HCT116 (cell line): Measurements from ENCODE around the gene EN2. TPM values are rescaled to one million over a fixed set of nuclear protein-coding genes. Genes with fewer than 3 reads are reported as not detected.

ENCODE experiments used
- ATAC-seq: fragments of 200-7000 bp; cut with Tn5 transposase; 2 replicates; pipeline ENCODE4 v1.9.1; 2020; ENCODE audit warnings: mild to moderate bottlenecking, moderate library complexity
- BruUV-seq: library from RNA; stranded (reverse); fragments of 400-500 nt; replicated peaks from 2 replicates; lab custom pipeline; 2021; lab: Mats Ljungman, UMichigan
- CTCF ChIA-PET: fragments of 300-600 bp; sonication (Branson Sonifier 250); formaldehyde crosslinking; loops from one replicate; lab custom pipeline; 2021; ENCODE audit warnings: antibody characterized with exemption; lab: Charles Lee
- POLR2A ChIA-PET: fragments of 300-600, 350-600 bp; sonication (Branson Sonifier 250); formaldehyde crosslinking; loops from one replicate; lab custom pipeline; 2021; ENCODE audit warnings: antibody characterized with exemption; lab: Charles Lee
- RAD21 ChIA-PET, 2 experiments: fragments of 300-600 bp; sonication (Branson Sonifier 250); formaldehyde crosslinking; loops; one replicate each; lab custom pipeline; 2023; ENCODE audit warnings: low total read pairs in 2 of 2; ENCODE audit not compliant: uncharacterized antibody in 2 of 2, unreplicated experiment in 2 of 2, low non-redundant PET in 1 of 2; lab: Charles Lee
- DNase-seq: peaks from one replicate; pipeline ENCODE4 v3.0.0-alpha.2; 2010; ENCODE audit warnings: low read depth, low spot score
- H2AFZ ChIP-seq: fragments of 200-600 bp; shearing (Covaris generic), sonication (generic); 2 replicates; pipeline ENCODE4 v1.6.1; 2017; ENCODE audit warnings: low read depth, mixed run types, mixed read lengths, antibody characterized with exemption, low read length; ENCODE audit not compliant: poor library complexity, severe bottlenecking
- H3K27ac ChIP-seq: 2 replicates; pipeline ENCODE4 v1.5.1; 2012; ENCODE audit warnings: low read depth, low read length
- H3K27me3 ChIP-seq: fragments of 200-600 bp; sonication (generic); 2 replicates; pipeline ENCODE4 v1.6.1; 2016; ENCODE audit warnings: mixed run types, low read length, mixed read lengths; ENCODE audit not compliant: insufficient read depth
- H3K36me3 ChIP-seq, 2 experiments: fragments of 200-500 bp in 1 of 2; fragments of 200-600 bp in 1 of 2; sonication (Bioruptor generic) in 1 of 2; sonication (generic) in 1 of 2; 2 replicates each; pipeline versions ENCODE4 v1.5.1 to v1.6.1; 2014 to 2016; ENCODE audit warnings: low read length in 2 of 2, inconsistent platforms in 1 of 2, mixed read lengths in 1 of 2, mixed run types in 1 of 2; ENCODE audit not compliant: insufficient read depth in 2 of 2, control insufficient read depth in 1 of 2
- H3K4me1 ChIP-seq, 2 experiments: fragments of 200-600 bp in 1 of 2; sonication (generic) in 1 of 2; 2 replicates each; pipeline versions ENCODE4 v1.5.1 to v1.6.1; 2012 to 2017; ENCODE audit warnings: low read length in 2 of 2, inconsistent platforms in 1 of 2, mild to moderate bottlenecking in 1 of 2, mixed read lengths in 1 of 2, mixed run types in 1 of 2, moderate library complexity in 1 of 2; ENCODE audit not compliant: insufficient read depth in 2 of 2, control insufficient read depth in 1 of 2
- H3K4me2 ChIP-seq: fragments of 200-600 bp; sonication (generic); 2 replicates; pipeline ENCODE4 v1.6.1; 2017; ENCODE audit warnings: mixed run types, low read length, mixed read lengths
- H3K4me3 ChIP-seq, 2 experiments: fragments of 200-600 bp in 1 of 2; sonication (generic) in 1 of 2; replicated peaks in 1 of 2; 2 replicates each; pipeline ENCODE4 v1.5.1; 2011 to 2016; ENCODE audit warnings: low read length in 2 of 2, control low read depth in 1 of 2, low read depth in 1 of 2, mild to moderate bottlenecking in 1 of 2, mixed read lengths in 1 of 2, mixed run types in 1 of 2
- H3K79me2 ChIP-seq: fragments of 200-600 bp; sonication (generic); 2 replicates; pipeline ENCODE4 v1.6.1; 2017; ENCODE audit warnings: mild to moderate bottlenecking, mixed run types, low read length, moderate library complexity, mixed read lengths; ENCODE audit not compliant: insufficient read depth
- H3K9ac ChIP-seq: fragments of 200-600 bp; sonication (generic); 2 replicates; pipeline ENCODE4 v1.6.1; 2016; ENCODE audit warnings: low read length, mixed read lengths
- H3K9me2 ChIP-seq: fragments of 200-600 bp; sonication (generic), shearing (Covaris generic); 2 replicates; pipeline ENCODE4 v1.6.1; 2017; ENCODE audit warnings: mixed run types, mild to moderate bottlenecking, moderate library complexity; ENCODE audit not compliant: insufficient read depth
- H3K9me3 ChIP-seq, 2 experiments: fragments of 200-500 bp in 1 of 2; fragments of 200-600 bp in 1 of 2; sonication (Bioruptor generic) in 1 of 2; sonication (generic) in 1 of 2; 2 replicates each; pipeline ENCODE4 v1.6.1; 2014 to 2017; ENCODE audit warnings: low read length in 2 of 2, mixed read lengths in 2 of 2, inconsistent platforms in 1 of 2, low read depth in 1 of 2, mild to moderate bottlenecking in 1 of 2, mixed run types in 1 of 2, moderate library complexity in 1 of 2; ENCODE audit not compliant: control insufficient read depth in 1 of 2, insufficient read depth in 1 of 2
- H4K20me1 ChIP-seq: fragments of 200-600 bp; sonication (generic), shearing (Covaris generic); 2 replicates; pipeline ENCODE4 v1.6.1; 2017; ENCODE audit warnings: mixed run types, mild to moderate bottlenecking, moderate library complexity; ENCODE audit not compliant: insufficient read depth
- ATF3 ChIP-seq: IDR thresholded peaks from 2 replicates; pipeline ENCODE4 v1.6.1; 2012
- CBX3 ChIP-seq: IDR thresholded peaks from 2 replicates; pipeline ENCODE4 v1.6.1; 2012; ENCODE audit warnings: low read depth
- CEBPB ChIP-seq: IDR thresholded peaks from 2 replicates; pipeline ENCODE4 v1.6.1; 2012; ENCODE audit warnings: low read depth
- CTCF ChIP-seq, 3 experiments: fragments of 200-600 bp in 1 of 3; sonication (generic) in 1 of 3; IDR thresholded peaks in 2 of 3; conservative IDR thresholded peaks in 1 of 3; 2 replicates each; pipeline ENCODE4 v1.5.1; 2012 to 2017; ENCODE audit warnings: low read depth in 2 of 3, low read length in 2 of 3, antibody characterized with exemption in 1 of 3, borderline replicate concordance in 1 of 3, control low read depth in 1 of 3, mild to moderate bottlenecking in 1 of 3, mixed read lengths in 1 of 3, mixed run types in 1 of 3, moderate library complexity in 1 of 3; ENCODE audit not compliant: insufficient read depth in 1 of 3
- ELF1 ChIP-seq: IDR thresholded peaks from 2 replicates; pipeline ENCODE4 v1.6.1; 2012; ENCODE audit warnings: low read depth, borderline replicate concordance
- POLR2A ChIP-seq: IDR thresholded peaks from 2 replicates; pipeline ENCODE4 v1.7.0; 2011; ENCODE audit warnings: borderline replicate concordance; ENCODE audit not compliant: insufficient read depth, insufficient read length; ENCODE audit errors: extremely low read depth
- RAD21 ChIP-seq: IDR thresholded peaks from 2 replicates; pipeline ENCODE4 v1.6.1; 2012; ENCODE audit warnings: low read depth, mild to moderate bottlenecking
- REST ChIP-seq: IDR thresholded peaks from 2 replicates; pipeline ENCODE4 v1.6.1; 2012; ENCODE audit warnings: low read depth
- SIN3A ChIP-seq: IDR thresholded peaks from 2 replicates; pipeline ENCODE4 v1.6.1; 2012; ENCODE audit warnings: low read depth
- SP1 ChIP-seq: IDR thresholded peaks from 2 replicates; pipeline ENCODE4 v1.6.1; 2012; ENCODE audit warnings: low read depth
- SRF ChIP-seq: IDR thresholded peaks from 2 replicates; pipeline ENCODE4 v1.6.1; 2012; ENCODE audit warnings: low read depth
- TCF7L2 ChIP-seq: IDR thresholded peaks from 2 replicates; pipeline ENCODE4 v1.7.0; 2011; ENCODE audit warnings: borderline replicate concordance, inconsistent platforms; ENCODE audit not compliant: insufficient read depth, insufficient read length; ENCODE audit errors: extremely low read depth
- YY1 ChIP-seq: IDR thresholded peaks from 2 replicates; pipeline ENCODE4 v1.6.1; 2011; ENCODE audit warnings: low read length, low read depth, moderate library complexity, mild to moderate bottlenecking; ENCODE audit not compliant: insufficient replicate concordance; ENCODE audit errors: extremely low read depth
- ZFX ChIP-seq: fragments of 450-650 bp; IDR thresholded peaks from 2 replicates; pipeline ENCODE4 v1.6.1; 2017
- ZNF274 ChIP-seq: fragments of 200-500 bp; sonication (Bioruptor generic); IDR thresholded peaks from 2 replicates; pipeline ENCODE4 v1.6.1; 2014; ENCODE audit warnings: mild to moderate bottlenecking, low read depth, low read length, inconsistent platforms
- intact Hi-C: fragments of 100-400 bp; cut with micrococcal nuclease; formaldehyde crosslinking; loops from 2 replicates; pipeline ENCODE4 v1.10.0; 2022
- total RNA-seq: library from RNA; stranded (reverse); gene quantifications from one replicate; pipeline ENCODE4 v1.2.1, GENCODE V29; 2021; ENCODE audit not compliant: unreplicated experiment

Gene EN2
- total RNA-seq, 1 experiment from 2014 or later, result 0.32 TPM

GRCh38 chr7:155418304-155418703 is 39.6 kb upstream of the EN2 start (continued):
- TF ChIP-seq REST (no peak), RAD21 (no peak), ELF1 (no peak), SP1 (no peak), CTCF (IDR thresholded peaks at IDR 0.05 in 2 of 3, conservative IDR thresholded peaks at IDR 0.05 in 1 of 3; ENCODE audit: borderline replicate concordance in 1 of 3, insufficient read depth in 1 of 3, low read depth in 2 of 3, low read length in 2 of 3) (no peak)

- POLR2A ChIA-PET, result no interaction called here
- no TSS peak for BruUV-seq
- no peak overlapping the region for H3K4me3 ChIP-seq
- RAD21 ChIA-PET, result no interaction called here
- no peaks in the 10 kb centered on the region for H4K20me1 ChIP-seq
- DNase-seq (no peak), ATAC-seq (no peak)
- no peaks in the 10 kb centered on the region for H3K9me3 ChIP-seq
- no peak overlapping the region for H3K9ac ChIP-seq
- H3K79me2 ChIP-seq, result no peaks in the 10 kb centered on the region
- no peaks in the 10 kb centered on the region; the same call in 1 of the 2 replicates for H3K27me3 ChIP-seq
- no peaks in the 10 kb centered on the region for H3K4me1 ChIP-seq
- intact Hi-C loops, result loop anchor here (10.0 kb wide), 1 partner anchor 116 kb away; no protein-coding TSS in a partner anchor
- H3K27ac ChIP-seq, result no peak overlapping the region
- CTCF ChIA-PET, result no interaction called here
- no peaks in the 10 kb centered on the region for H3K9me2 ChIP-seq
- H2AFZ ChIP-seq, result no peak overlapping the region
- H3K4me2 ChIP-seq, result no peak overlapping the region
- no peaks in the 10 kb centered on the region for H3K36me3 ChIP-seq
- TF ChIP-seq TCF7L2 (no peak), ZNF274 (no peak), POLR2A (no peak), ELF1 (no peak), REST (no peak), CBX3 (no peak), SIN3A (no peak), ATF3 (no peak), SRF (no peak), ZFX (no peak), YY1 (no peak), CEBPB (no peak)
These were observed 38.8 kb upstream of the EN2 start for GRCh38 chr7:155418941-155419755.
